GM19328 (cell line): ENCODE data around the gene WDR59.

Source experiments
- ATAC-seq: cut with Tn5 transposase; IDR thresholded peaks from one replicate; pipeline ENCODE4 v1.9.1; 2021; ENCODE audit warnings: mild to moderate bottlenecking, moderate library complexity; ENCODE audit not compliant: unreplicated experiment

WDR59 gene

GRCh38 chr16:74825016-74825415 is 159.9 kb downstream of the WDR59 start:
- ATAC-seq = no peak
